ENCODE results near the gene PLA2G2C.
"Not testable (repeated sequence)": the region's sequence is repeated elsewhere in the genome, so short reads cannot be mapped to it uniquely, and the experiment has no call there.

PLA2G2C gene

GRCh38 chr1:20220036-20220435 is 33.7 kb upstream of the PLA2G2C start:
- in situ Hi-C loops (cut with HindIII; ENCODE audit: low pct_ligation_motif_present, low sequenced_read_pairs), result no loop called here
- Histone ChIP-seq H3K27me3 (replicated peaks) (peaks cover 8% of the 10 kb centered on the region), H3K36me3 (replicated peaks) (no peaks in the 10 kb centered on the region), H3K27ac (no peak overlapping the region), H3K4me3 (ENCODE audit: low read depth, low read length) (no peak overlapping the region)
- DNase-seq, result no peak
- no peak for TF ChIP-seq CTCF (IDR thresholded peaks at IDR 0.05; ENCODE audit: low read depth, low read length, missing control alignments)

- DNase-seq; H3K4me3 ChIP-seq (ENCODE audit: low read depth, low read length); H3K27me3 ChIP-seq (replicated peaks); H3K36me3 ChIP-seq (replicated peaks); H3K27ac ChIP-seq; in situ Hi-C loops (cut with HindIII; ENCODE audit: low pct_ligation_motif_present, low sequenced_read_pairs): not testable (repeated sequence)
Observed at GRCh38 chr1:20219053-20219452, 32.7 kb upstream of the PLA2G2C start.

DNA sequence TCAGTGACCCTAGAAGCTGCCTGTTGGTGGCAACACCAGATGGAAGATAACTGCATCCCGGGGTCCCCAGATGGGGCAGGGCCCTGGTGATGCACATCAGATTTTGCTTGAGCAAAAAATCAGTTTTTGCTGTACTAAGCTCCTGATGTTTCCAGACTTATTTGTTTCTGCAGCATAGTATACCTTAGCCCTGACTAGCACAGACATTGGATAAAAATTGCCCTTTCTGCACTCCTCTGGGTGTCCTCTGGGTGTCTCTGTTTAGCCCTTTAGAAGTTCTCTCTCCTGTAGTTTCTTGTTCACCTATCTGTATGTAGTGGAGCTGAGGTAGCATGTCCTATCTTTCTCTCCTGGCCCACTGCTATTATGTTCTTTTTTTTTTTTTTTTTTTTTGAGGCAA is 30.3 kb upstream of the PLA2G2C start:
- TF ChIP-seq CTCF (IDR thresholded peaks at IDR 0.05; ENCODE audit: low read depth, low read length, missing control alignments), result peak; percentile 60
- DNase-seq, result peak; percentile 11
- no peak overlapping the region for H3K27ac ChIP-seq
- in situ Hi-C loops (cut with HindIII; ENCODE audit: low pct_ligation_motif_present, low sequenced_read_pairs), result no loop called here
- H3K27me3 ChIP-seq (replicated peaks), result peaks cover 11% of the 10 kb centered on the region
- H3K36me3 ChIP-seq (replicated peaks), result no peaks in the 10 kb centered on the region
- no peak overlapping the region for H3K4me3 ChIP-seq (ENCODE audit: low read depth, low read length)

DNA sequence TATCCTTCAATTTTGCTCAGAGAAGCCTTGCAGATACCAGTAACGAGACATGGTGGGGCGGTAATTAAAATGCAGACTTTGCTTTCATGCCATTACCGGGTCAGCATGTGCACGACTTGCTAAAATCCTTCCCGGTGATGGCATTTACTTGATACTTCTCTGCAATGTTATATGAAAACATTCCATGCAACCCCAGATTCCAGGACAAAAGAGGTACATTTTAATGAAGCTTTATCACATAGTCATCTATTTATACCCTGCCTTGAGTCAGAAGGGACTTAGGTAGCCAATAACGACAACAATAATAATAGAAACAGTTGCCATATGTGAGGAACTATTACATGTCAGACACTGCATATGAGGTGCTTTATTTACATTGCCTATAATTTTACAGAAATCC is 29.4 kb upstream of the PLA2G2C start:
- Histone ChIP-seq H3K4me3 (ENCODE audit: low read depth, low read length) (no peak overlapping the region), H3K36me3 (replicated peaks) (no peaks in the 10 kb centered on the region), H3K27me3 (replicated peaks) (peaks cover 11% of the 10 kb centered on the region), H3K27ac (no peak overlapping the region)
- in situ Hi-C loops (cut with HindIII; ENCODE audit: low pct_ligation_motif_present, low sequenced_read_pairs), result no loop called here
- TF ChIP-seq CTCF (IDR thresholded peaks at IDR 0.05; ENCODE audit: low read depth, low read length, missing control alignments), result no peak
- DNase-seq, result no peak

DNA sequence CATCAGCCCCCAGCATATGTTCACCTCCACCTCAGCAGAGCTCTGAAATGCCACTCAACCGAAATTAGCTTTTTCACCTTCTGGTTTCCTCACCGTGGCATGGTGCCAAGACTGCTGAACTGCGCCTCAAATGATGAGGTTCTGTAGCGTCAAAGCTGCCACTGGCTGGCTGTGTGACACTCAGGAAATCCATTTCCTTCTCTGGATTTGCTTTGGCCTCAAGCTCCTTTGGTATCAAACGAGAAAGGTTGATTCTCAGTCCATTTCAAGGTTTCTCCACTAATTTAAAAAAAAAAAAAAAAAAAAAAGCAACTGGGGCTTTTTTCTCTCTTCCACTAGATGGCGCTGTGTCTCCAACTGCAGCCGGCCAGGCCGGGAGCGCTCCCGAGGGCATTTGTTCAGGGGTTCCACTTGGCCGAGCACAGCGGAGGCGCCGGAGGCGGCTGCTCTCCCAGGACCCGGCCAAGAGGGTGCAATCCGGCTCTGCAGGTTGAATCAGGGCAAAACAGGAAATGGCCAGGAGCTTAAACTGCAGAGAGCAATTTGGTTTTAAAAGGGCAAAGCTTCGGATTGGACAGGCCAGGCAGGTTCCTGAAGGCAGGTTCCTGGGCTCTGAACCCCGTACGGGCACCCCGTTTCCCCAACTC is 26.5 kb upstream of the PLA2G2C start:
- in situ Hi-C loops (cut with HindIII; ENCODE audit: low pct_ligation_motif_present, low sequenced_read_pairs), result no loop called here
- DNase-seq, result no peak
- peak; percentile 81 for TF ChIP-seq CTCF (IDR thresholded peaks at IDR 0.05; ENCODE audit: low read depth, low read length, missing control alignments)
- H3K36me3 ChIP-seq (replicated peaks), result no peaks in the 10 kb centered on the region
- H3K27me3 ChIP-seq (replicated peaks), result peaks cover 13% of the 10 kb centered on the region
- no peak overlapping the region for H3K4me3 ChIP-seq (ENCODE audit: low read depth, low read length)
- H3K27ac ChIP-seq, result no peak overlapping the region

GRCh38 chr1:20212085-20212684 is 25.9 kb upstream of the PLA2G2C start:
- H3K4me3 ChIP-seq (ENCODE audit: low read depth, low read length), result no peak overlapping the region
- DNase-seq, result no peak
- no peaks in the 10 kb centered on the region for H3K36me3 ChIP-seq (replicated peaks)
- peaks cover 13% of the 10 kb centered on the region for H3K27me3 ChIP-seq (replicated peaks)
- in situ Hi-C loops (cut with HindIII; ENCODE audit: low pct_ligation_motif_present, low sequenced_read_pairs), result no loop called here
- TF ChIP-seq CTCF (IDR thresholded peaks at IDR 0.05; ENCODE audit: low read depth, low read length, missing control alignments), result no peak
- no peak overlapping the region for H3K27ac ChIP-seq

Data from brain microvascular endothelial cell (primary cell).